CD8-positive, alpha-beta memory T cell (primary cell): Measurements from ENCODE around the gene STEAP3. TPM values are rescaled to one million over a fixed set of nuclear protein-coding genes. Genes with fewer than 3 reads are reported as not detected.

Source experiments
- CTCF ChIA-PET: fragments of 350-600 bp; sonication (Branson Sonifier 250); formaldehyde crosslinking; loops from one replicate; lab custom pipeline; 2021; ENCODE audit warnings: antibody characterized with exemption; lab: Charles Lee
- POLR2A ChIA-PET: fragments of 350-600 bp; sonication (Branson Sonifier 250); formaldehyde crosslinking; loops from one replicate; lab custom pipeline; 2021; ENCODE audit warnings: antibody characterized with exemption; lab: Charles Lee
- DNase-seq, 5 donors: peaks; one replicate each; pipeline versions ENCODE4 v3.0.0 to v3.0.0-alpha.2; 2020 to 2022; ENCODE audit warnings: mixed read lengths in 1 of 5
- H3K27ac ChIP-seq: one replicate; pipeline ENCODE4 v1.7.0; 2013; ENCODE audit warnings: low read depth, mild to moderate bottlenecking, low read length, moderate library complexity
- H3K27me3 ChIP-seq: 2 replicates; pipeline ENCODE4 v1.7.0; 2013; ENCODE audit warnings: low read length, mild to moderate bottlenecking; ENCODE audit not compliant: insufficient read depth, poor library complexity, severe bottlenecking
- H3K36me3 ChIP-seq: 2 replicates; pipeline ENCODE4 v1.7.0; 2013; ENCODE audit warnings: mild to moderate bottlenecking, low read length, moderate library complexity; ENCODE audit not compliant: insufficient read depth
- H3K4me1 ChIP-seq: 2 replicates; pipeline ENCODE4 v1.7.0; 2013; ENCODE audit warnings: mild to moderate bottlenecking, low read length, moderate library complexity; ENCODE audit not compliant: insufficient read depth
- H3K4me3 ChIP-seq: 2 replicates; pipeline ENCODE4 v1.7.0; 2013; ENCODE audit warnings: mild to moderate bottlenecking, low read length
- H3K9me3 ChIP-seq: 2 replicates; pipeline ENCODE4 v1.7.0; 2013; ENCODE audit warnings: mild to moderate bottlenecking, low read length
- H3K27ac Mint-ChIP-seq, 8 donors: one replicate each; pipeline ENCODE4 v1.8.0; 2020 to 2021; ENCODE audit warnings: mixed read lengths in 8 of 8, mild to moderate bottlenecking in 6 of 8, inconsistent platforms in 3 of 8, moderate library complexity in 3 of 8
- H3K27me3 Mint-ChIP-seq, 2 donors: one replicate each; pipeline ENCODE4 v1.8.0; 2020 to 2021; ENCODE audit warnings: mixed read lengths in 2 of 2, mild to moderate bottlenecking in 1 of 2, moderate library complexity in 1 of 2
- H3K36me3 Mint-ChIP-seq, 3 donors: one replicate each; pipeline ENCODE4 v1.8.0; 2020 to 2021; ENCODE audit warnings: mixed read lengths in 3 of 3, inconsistent platforms in 1 of 3, mild to moderate bottlenecking in 1 of 3
- H3K4me1 Mint-ChIP-seq, 3 donors: one replicate each; pipeline ENCODE4 v1.8.0; 2020 to 2021; ENCODE audit warnings: mixed read lengths in 3 of 3, inconsistent platforms in 1 of 3, mild to moderate bottlenecking in 1 of 3
- H3K4me3 Mint-ChIP-seq, 7 donors: one replicate each; pipeline ENCODE4 v1.8.0; 2020 to 2021; ENCODE audit warnings: mixed read lengths in 7 of 7, mild to moderate bottlenecking in 6 of 7, moderate library complexity in 4 of 7, inconsistent platforms in 2 of 7
- H3K9me3 Mint-ChIP-seq, 5 donors: one replicate each; pipeline ENCODE4 v1.8.0; 2020 to 2022; ENCODE audit warnings: mixed read lengths in 5 of 5, mild to moderate bottlenecking in 3 of 5, moderate library complexity in 2 of 5, inconsistent platforms in 1 of 5
- polyA plus RNA-seq: library from polyadenylated mRNA; unstranded; fragments of 300-500 nt; fragmentation: Illumina TruSeq; gene quantifications from one replicate; pipeline ENCODE4 v1.2.3, GENCODE V29; 2021
- total RNA-seq, 2 experiments: library from RNA; stranded (reverse); gene quantifications; one replicate each; pipeline ENCODE4 v1.2.3, GENCODE V29; 2021

Gene STEAP3
- total and polyA plus RNA-seq, 3 experiments from 2014 or later: 0.11 to 0.41 (median 0.22) TPM

- Mint-ChIP-seq H3K36me3 (no peaks in the 10 kb centered on the region), H3K4me1 (no peaks in the 10 kb centered on the region), H3K4me3 (no peak overlapping the region), H3K9me3 (peaks cover 0 to 2% (median 0%) of the 10 kb centered on the region in 5 donors), H3K27ac (no peak overlapping the region), H3K27me3 (peaks cover 14 to 37% of the 10 kb centered on the region in 2 donors)
- no peaks in the 10 kb centered on the region for H3K4me1 ChIP-seq
- ChIA-PET CTCF (no interaction called here), POLR2A (no interaction called here)
- no peak overlapping the region for H3K4me3 ChIP-seq
- H3K27me3 ChIP-seq: no peaks in the 10 kb centered on the region
- H3K36me3 ChIP-seq: no peaks in the 10 kb centered on the region
- no peak for DNase-seq
- H3K9me3 ChIP-seq: no peaks in the 10 kb centered on the region
- no peak overlapping the region for H3K27ac ChIP-seq
Measured at GRCh38 chr2:119195001-119195400, 28.6 kb upstream of the STEAP3 start.

GRCh38 chr2:119195887-119196286, 27.7 kb upstream of the STEAP3 start:
- H3K27ac ChIP-seq: no peak overlapping the region
- no peaks in the 10 kb centered on the region for H3K4me1 ChIP-seq
- Mint-ChIP-seq H3K27ac (no peak overlapping the region), H3K4me3 (no peak overlapping the region), H3K36me3 (no peaks in the 10 kb centered on the region), H3K9me3 (peaks cover 0 to 2% (median 0%) of the 10 kb centered on the region in 5 donors), H3K27me3 (peaks cover 12 to 29% of the 10 kb centered on the region in 2 donors), H3K4me1 (no peaks in the 10 kb centered on the region)
- no peaks in the 10 kb centered on the region for H3K9me3 ChIP-seq
- POLR2A ChIA-PET: no interaction called here
- H3K36me3 ChIP-seq: no peaks in the 10 kb centered on the region
- H3K27me3 ChIP-seq: no peaks in the 10 kb centered on the region
- CTCF ChIA-PET: no interaction called here
- no peak for DNase-seq
- no peak overlapping the region for H3K4me3 ChIP-seq

GRCh38 chr2:119196301-119197125, 27.1 kb upstream of the STEAP3 start:
- no peak for DNase-seq
- Histone ChIP-seq H3K27me3 (no peaks in the 10 kb centered on the region), H3K4me3 (no peak overlapping the region), H3K27ac (no peak overlapping the region), H3K36me3 (no peaks in the 10 kb centered on the region), H3K9me3 (no peaks in the 10 kb centered on the region), H3K4me1 (no peaks in the 10 kb centered on the region)
- Mint-ChIP-seq H3K4me1 (no peaks in the 10 kb centered on the region), H3K27ac (no peak overlapping the region), H3K9me3 (peaks cover 0 to 2% (median 0%) of the 10 kb centered on the region in 5 donors), H3K27me3 (peaks cover 13 to 29% of the 10 kb centered on the region in 2 donors), H3K36me3 (no peaks in the 10 kb centered on the region), H3K4me3 (no peak overlapping the region)
- ChIA-PET POLR2A (no interaction called here), CTCF (no interaction called here)

- Histone ChIP-seq H3K9me3 (no peaks in the 10 kb centered on the region), H3K4me1 (no peaks in the 10 kb centered on the region), H3K27me3 (no peaks in the 10 kb centered on the region), H3K27ac (no peak overlapping the region), H3K36me3 (no peaks in the 10 kb centered on the region), H3K4me3 (no peak overlapping the region)
- H3K4me3 Mint-ChIP-seq: no peak overlapping the region
- H3K27me3 Mint-ChIP-seq: peaks cover 13 to 29% of the 10 kb centered on the region in 2 donors
- no peak for DNase-seq
- H3K9me3 Mint-ChIP-seq: peaks cover 0 to 2% (median 0%) of the 10 kb centered on the region in 5 donors
- no peaks in the 10 kb centered on the region for H3K4me1 Mint-ChIP-seq
- POLR2A ChIA-PET: no interaction called here
- no peak overlapping the region for H3K27ac Mint-ChIP-seq
- CTCF ChIA-PET: no interaction called here
- no peaks in the 10 kb centered on the region for H3K36me3 Mint-ChIP-seq
Measured at GRCh38 chr2:119197126-119197405, 26.6 kb upstream of the STEAP3 start.

GRCh38 chr2:119197529-119198239, 25.9 kb upstream of the STEAP3 start:
- no peak for DNase-seq
- H3K4me3 ChIP-seq: no peak overlapping the region
- H3K27me3 ChIP-seq: no peaks in the 10 kb centered on the region
- CTCF ChIA-PET: no interaction called here
- no peak overlapping the region for H3K27ac ChIP-seq
- Mint-ChIP-seq H3K27me3 (peaks cover 13 to 29% of the 10 kb centered on the region in 2 donors), H3K4me1 (no peaks in the 10 kb centered on the region), H3K9me3 (peaks cover 0 to 2% (median 0%) of the 10 kb centered on the region in 5 donors), H3K36me3 (no peaks in the 10 kb centered on the region), H3K27ac (no peak overlapping the region), H3K4me3 (no peak overlapping the region)
- no peaks in the 10 kb centered on the region for H3K36me3 ChIP-seq
- H3K4me1 ChIP-seq: no peaks in the 10 kb centered on the region
- POLR2A ChIA-PET: no interaction called here
- no peaks in the 10 kb centered on the region for H3K9me3 ChIP-seq

GRCh38 chr2:119198240-119198840, 25.3 kb upstream of the STEAP3 start:
- POLR2A ChIA-PET: no interaction called here
- H3K27me3 Mint-ChIP-seq: peaks cover 11 to 24% of the 10 kb centered on the region in 2 donors
- no peaks in the 10 kb centered on the region for H3K4me1 ChIP-seq
- H3K27ac ChIP-seq: no peak overlapping the region
- H3K9me3 Mint-ChIP-seq: peaks cover 0 to 1% (median 0%) of the 10 kb centered on the region in 5 donors
- no peak overlapping the region for H3K27ac Mint-ChIP-seq
- no peaks in the 10 kb centered on the region for H3K4me1 Mint-ChIP-seq
- CTCF ChIA-PET: no interaction called here
- no peaks in the 10 kb centered on the region for H3K36me3 Mint-ChIP-seq
- no peaks in the 10 kb centered on the region for H3K27me3 ChIP-seq
- no peak overlapping the region for H3K4me3 Mint-ChIP-seq
- no peak for DNase-seq
- H3K9me3 ChIP-seq: no peaks in the 10 kb centered on the region
- H3K4me3 ChIP-seq: no peak overlapping the region
- H3K36me3 ChIP-seq: no peaks in the 10 kb centered on the region

- H3K4me1 ChIP-seq: no peaks in the 10 kb centered on the region
- ChIA-PET CTCF (no interaction called here), POLR2A (interaction anchor here (0.6 kb wide), 1 partner anchor 79 kb away, joined by 14 read pairs; no protein-coding TSS in a partner anchor)
- no peaks in the 10 kb centered on the region for H3K9me3 Mint-ChIP-seq
- peaks cover 8% of the 10 kb centered on the region in 2 donors for H3K27me3 Mint-ChIP-seq
- H3K27me3 ChIP-seq: no peaks in the 10 kb centered on the region
- peak overlapping the region in 1 of 8 donors; percentile 51 for H3K27ac Mint-ChIP-seq
- DNase-seq: no peak
- H3K9me3 ChIP-seq: no peaks in the 10 kb centered on the region
- H3K4me3 ChIP-seq: no peak overlapping the region
- no peak overlapping the region for H3K27ac ChIP-seq
- no peak overlapping the region for H3K4me3 Mint-ChIP-seq
- no peaks in the 10 kb centered on the region for H3K4me1 Mint-ChIP-seq
- no peaks in the 10 kb centered on the region for H3K36me3 ChIP-seq
- H3K36me3 Mint-ChIP-seq: no peaks in the 10 kb centered on the region
Measured at GRCh38 chr2:119201815-119202214, 21.8 kb upstream of the STEAP3 start.
